Measurements from ENCODE around the gene ASCC3. TPM values are rescaled to one million over a fixed set of nuclear protein-coding genes. Genes with fewer than 3 reads are reported as not detected.
"Not testable (repeated sequence)": the region's sequence is repeated elsewhere in the genome, so short reads cannot be mapped to it uniquely, and the experiment has no call there.

Gene ASCC3
- total RNA-seq, 1 experiment from 2014 or later: 45.6 TPM

DNA sequence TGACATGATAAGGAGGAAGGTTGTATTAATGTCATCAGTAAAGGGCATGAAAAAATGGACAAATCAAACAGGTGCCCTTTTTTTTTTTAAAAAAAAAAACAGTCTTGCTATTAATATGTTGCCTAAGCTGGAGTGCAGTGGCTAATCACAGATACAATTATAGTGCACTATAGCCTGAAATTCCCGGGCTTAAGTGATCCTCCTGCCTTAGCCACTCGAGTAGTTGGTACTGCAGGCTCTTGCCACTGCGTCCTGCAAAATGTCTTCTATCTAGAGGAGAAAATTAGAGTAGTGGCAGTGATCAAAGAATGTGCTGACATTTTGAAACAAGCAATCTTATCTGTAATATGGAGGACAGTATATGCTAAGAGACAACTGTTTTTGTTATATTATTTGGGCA lies 127.7 kb downstream of the ASCC3 start:
- DNase-seq: no peak
- Mint-ChIP-seq H3K27ac (ENCODE audit: unreplicated experiment) (no peak overlapping the region), H3K36me3 (ENCODE audit: insufficient read depth, unreplicated experiment) (no peaks in the 10 kb centered on the region), H3K9me3 (ENCODE audit: low read depth, unreplicated experiment) (no peaks in the 10 kb centered on the region), H3K27me3 (ENCODE audit: unreplicated experiment) (no peaks in the 10 kb centered on the region), H3K4me3 (ENCODE audit: low read depth, unreplicated experiment) (no peak overlapping the region), H3K4me1 (ENCODE audit: low read depth, unreplicated experiment) (no peaks in the 10 kb centered on the region)
- no TSS peak for BruUV-seq (replicated peaks)
- CTCF ChIA-PET: no interaction called here
- intact Hi-C loops (cut with micrococcal nuclease; ENCODE audit: unreplicated experiment): no loop called here
- TF ChIP-seq, protein P1, sequence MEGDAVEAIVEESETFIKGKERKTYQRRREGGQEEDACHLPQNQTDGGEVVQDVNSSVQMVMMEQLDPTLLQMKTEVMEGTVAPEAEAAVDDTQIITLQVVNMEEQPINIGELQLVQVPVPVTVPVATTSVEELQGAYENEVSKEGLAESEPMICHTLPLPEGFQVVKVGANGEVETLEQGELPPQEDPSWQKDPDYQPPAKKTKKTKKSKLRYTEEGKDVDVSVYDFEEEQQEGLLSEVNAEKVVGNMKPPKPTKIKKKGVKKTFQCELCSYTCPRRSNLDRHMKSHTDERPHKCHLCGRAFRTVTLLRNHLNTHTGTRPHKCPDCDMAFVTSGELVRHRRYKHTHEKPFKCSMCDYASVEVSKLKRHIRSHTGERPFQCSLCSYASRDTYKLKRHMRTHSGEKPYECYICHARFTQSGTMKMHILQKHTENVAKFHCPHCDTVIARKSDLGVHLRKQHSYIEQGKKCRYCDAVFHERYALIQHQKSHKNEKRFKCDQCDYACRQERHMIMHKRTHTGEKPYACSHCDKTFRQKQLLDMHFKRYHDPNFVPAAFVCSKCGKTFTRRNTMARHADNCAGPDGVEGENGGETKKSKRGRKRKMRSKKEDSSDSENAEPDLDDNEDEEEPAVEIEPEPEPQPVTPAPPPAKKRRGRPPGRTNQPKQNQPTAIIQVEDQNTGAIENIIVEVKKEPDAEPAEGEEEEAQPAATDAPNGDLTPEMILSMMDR (IDR thresholded peaks at IDR 0.05; ENCODE audit: unreplicated experiment): no peak

DNA sequence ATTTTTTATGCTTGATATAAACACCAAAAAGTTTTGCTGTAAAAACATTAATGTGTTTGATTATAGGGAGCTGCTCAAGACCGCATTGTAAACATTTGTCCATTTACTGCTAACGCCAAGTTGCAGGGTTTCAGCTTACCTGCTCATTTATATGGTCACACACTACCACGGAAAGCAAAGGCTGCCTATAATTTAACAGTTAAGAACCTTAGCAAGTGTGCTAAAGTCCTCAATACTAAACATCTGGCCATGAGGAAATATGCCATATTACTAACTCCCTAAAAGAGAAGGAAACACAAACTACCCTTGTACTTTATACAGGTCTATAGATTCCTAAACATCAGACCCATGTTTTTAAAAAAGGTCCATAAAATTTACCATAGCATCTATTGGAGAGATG lies 129.5 kb downstream of the ASCC3 start:
- Mint-ChIP-seq H3K27me3 (ENCODE audit: unreplicated experiment) (no peaks in the 10 kb centered on the region), H3K36me3 (ENCODE audit: insufficient read depth, unreplicated experiment) (no peaks in the 10 kb centered on the region), H3K4me3 (ENCODE audit: low read depth, unreplicated experiment) (no peak overlapping the region), H3K9me3 (ENCODE audit: low read depth, unreplicated experiment) (no peaks in the 10 kb centered on the region), H3K4me1 (ENCODE audit: low read depth, unreplicated experiment) (no peaks in the 10 kb centered on the region), H3K27ac (ENCODE audit: unreplicated experiment) (no peak overlapping the region)
- BruUV-seq (replicated peaks): no TSS peak
- intact Hi-C loops (cut with micrococcal nuclease; ENCODE audit: unreplicated experiment): no loop called here
- CTCF ChIA-PET: interaction anchor here (0.6 kb wide), 1 partner anchor 11 kb away, joined by 3 read pairs; no protein-coding TSS in a partner anchor
- TF ChIP-seq, protein P1 (IDR thresholded peaks at IDR 0.05; ENCODE audit: unreplicated experiment): no peak
- DNase-seq: no peak

DNA sequence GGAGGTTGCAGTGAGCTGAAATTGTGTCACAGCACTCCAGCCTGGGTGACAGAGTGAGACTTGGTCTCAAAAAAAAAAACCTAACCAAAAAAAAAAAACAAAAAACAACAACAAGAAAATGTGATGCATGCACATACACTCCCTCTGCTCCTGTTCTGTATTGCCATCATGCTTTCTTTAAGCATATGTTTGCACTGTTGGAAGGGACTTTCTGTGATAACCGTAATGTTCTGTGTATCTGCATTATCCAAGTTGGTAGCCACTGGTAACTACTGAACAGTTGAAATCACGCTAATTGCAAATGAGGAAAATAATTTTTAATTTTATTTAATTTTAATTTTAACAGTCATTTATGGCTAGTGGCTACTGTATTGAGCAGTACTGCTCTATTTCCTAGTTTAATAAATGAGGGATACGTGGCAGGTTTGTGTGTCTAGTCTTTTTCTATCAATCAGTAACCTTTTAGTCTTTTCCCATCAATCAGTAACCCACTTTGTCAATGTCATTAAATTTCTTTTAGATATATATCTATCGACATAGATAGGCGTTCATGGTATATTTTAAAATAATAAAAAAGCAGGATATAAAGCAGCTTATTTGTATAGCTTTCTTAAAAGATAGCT lies 135.6 kb downstream of the ASCC3 start:
- DNase-seq: no peak
- peaks cover 6% of the 10 kb centered on the region for H3K9me3 Mint-ChIP-seq (ENCODE audit: low read depth, unreplicated experiment)
- BruUV-seq (replicated peaks): no TSS peak
- CTCF ChIA-PET: no interaction called here
- no peaks in the 10 kb centered on the region for H3K36me3 Mint-ChIP-seq (ENCODE audit: insufficient read depth, unreplicated experiment)
- TF ChIP-seq, protein P1 (IDR thresholded peaks at IDR 0.05; ENCODE audit: unreplicated experiment): no peak
- H3K27ac Mint-ChIP-seq (ENCODE audit: unreplicated experiment): no peak overlapping the region
- intact Hi-C loops (cut with micrococcal nuclease; ENCODE audit: unreplicated experiment): no loop called here
- H3K27me3 Mint-ChIP-seq (ENCODE audit: unreplicated experiment): no peaks in the 10 kb centered on the region
- H3K4me1 Mint-ChIP-seq (ENCODE audit: low read depth, unreplicated experiment): no peaks in the 10 kb centered on the region
- no peak overlapping the region for H3K4me3 Mint-ChIP-seq (ENCODE audit: low read depth, unreplicated experiment)

- no TSS peak for BruUV-seq (replicated peaks)
- no peak for DNase-seq
- no peaks in the 10 kb centered on the region for H3K36me3 Mint-ChIP-seq (ENCODE audit: insufficient read depth, unreplicated experiment)
- intact Hi-C loops (cut with micrococcal nuclease; ENCODE audit: unreplicated experiment): no loop called here
- CTCF ChIA-PET: no interaction called here
- H3K27ac Mint-ChIP-seq (ENCODE audit: unreplicated experiment): no peak overlapping the region
- TF ChIP-seq, protein P1 (IDR thresholded peaks at IDR 0.05; ENCODE audit: unreplicated experiment): no peak
- peaks cover 11% of the 10 kb centered on the region for H3K9me3 Mint-ChIP-seq (ENCODE audit: low read depth, unreplicated experiment)
- no peaks in the 10 kb centered on the region for H3K4me1 Mint-ChIP-seq (ENCODE audit: low read depth, unreplicated experiment)
- H3K27me3 Mint-ChIP-seq (ENCODE audit: unreplicated experiment): no peaks in the 10 kb centered on the region
- H3K4me3 Mint-ChIP-seq (ENCODE audit: low read depth, unreplicated experiment): no peak overlapping the region
Observed at GRCh38 chr6:100740439-100740838, 140.7 kb downstream of the ASCC3 start.

GRCh38 chr6:100737720-100738119 lies 143.4 kb downstream of the ASCC3 start:
- H3K36me3 Mint-ChIP-seq (ENCODE audit: insufficient read depth, unreplicated experiment); H3K27ac Mint-ChIP-seq (ENCODE audit: unreplicated experiment); intact Hi-C loops (cut with micrococcal nuclease; ENCODE audit: unreplicated experiment); BruUV-seq (replicated peaks); H3K27me3 Mint-ChIP-seq (ENCODE audit: unreplicated experiment); H3K9me3 Mint-ChIP-seq (ENCODE audit: low read depth, unreplicated experiment); H3K4me3 Mint-ChIP-seq (ENCODE audit: low read depth, unreplicated experiment); H3K4me1 Mint-ChIP-seq (ENCODE audit: low read depth, unreplicated experiment); CTCF ChIA-PET; DNase-seq: not testable (repeated sequence)
